ENCODE results near the gene IQSEC1.

DNA sequence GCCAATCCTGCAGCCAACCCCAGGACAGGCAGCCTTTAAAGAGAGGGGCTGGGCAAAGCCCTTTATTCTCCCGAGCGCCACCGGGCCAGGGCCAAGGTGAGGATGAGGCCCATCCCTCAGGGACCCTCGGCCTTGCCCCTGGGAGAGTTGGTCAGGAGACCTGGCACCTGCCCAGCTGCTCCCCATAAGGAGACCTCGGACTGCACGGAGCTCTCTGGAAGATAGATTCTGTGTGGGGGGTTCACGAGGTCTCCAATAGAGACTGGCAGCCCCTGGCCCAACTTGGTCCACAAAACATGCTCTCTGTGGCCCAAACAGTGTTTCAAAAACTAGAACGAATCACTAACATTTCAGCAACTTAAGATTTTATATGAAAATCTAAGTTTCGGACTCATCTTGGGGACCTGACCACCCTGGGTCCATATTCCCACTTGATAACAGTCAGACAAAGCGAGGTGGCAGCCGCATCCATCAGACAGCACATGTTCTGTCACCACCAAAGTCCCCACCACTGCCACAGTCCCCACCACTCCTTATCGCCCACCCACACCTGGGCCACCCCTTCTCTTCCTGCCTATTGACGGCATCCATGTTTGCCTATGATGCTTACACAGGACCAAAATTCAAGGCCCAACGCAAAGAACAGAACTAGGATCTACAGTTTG is 117.4 kb downstream of the IQSEC1 start:
- TF ChIP-seq EP300 (IDR thresholded peaks at IDR 0.05; ENCODE audit: borderline replicate concordance) = no peak
- TF ChIP-seq NFIC (IDR thresholded peaks at IDR 0.05) = no peak
- TF ChIP-seq MAX (IDR thresholded peaks at IDR 0.05) = no peak
- TF ChIP-seq FOXM1 (IDR thresholded peaks at IDR 0.05; ENCODE audit: borderline replicate concordance, low read depth) = no peak
- no peak for TF ChIP-seq TCF12 (IDR thresholded peaks at IDR 0.05; ENCODE audit: low read depth)
- TF ChIP-seq, protein P1, sequence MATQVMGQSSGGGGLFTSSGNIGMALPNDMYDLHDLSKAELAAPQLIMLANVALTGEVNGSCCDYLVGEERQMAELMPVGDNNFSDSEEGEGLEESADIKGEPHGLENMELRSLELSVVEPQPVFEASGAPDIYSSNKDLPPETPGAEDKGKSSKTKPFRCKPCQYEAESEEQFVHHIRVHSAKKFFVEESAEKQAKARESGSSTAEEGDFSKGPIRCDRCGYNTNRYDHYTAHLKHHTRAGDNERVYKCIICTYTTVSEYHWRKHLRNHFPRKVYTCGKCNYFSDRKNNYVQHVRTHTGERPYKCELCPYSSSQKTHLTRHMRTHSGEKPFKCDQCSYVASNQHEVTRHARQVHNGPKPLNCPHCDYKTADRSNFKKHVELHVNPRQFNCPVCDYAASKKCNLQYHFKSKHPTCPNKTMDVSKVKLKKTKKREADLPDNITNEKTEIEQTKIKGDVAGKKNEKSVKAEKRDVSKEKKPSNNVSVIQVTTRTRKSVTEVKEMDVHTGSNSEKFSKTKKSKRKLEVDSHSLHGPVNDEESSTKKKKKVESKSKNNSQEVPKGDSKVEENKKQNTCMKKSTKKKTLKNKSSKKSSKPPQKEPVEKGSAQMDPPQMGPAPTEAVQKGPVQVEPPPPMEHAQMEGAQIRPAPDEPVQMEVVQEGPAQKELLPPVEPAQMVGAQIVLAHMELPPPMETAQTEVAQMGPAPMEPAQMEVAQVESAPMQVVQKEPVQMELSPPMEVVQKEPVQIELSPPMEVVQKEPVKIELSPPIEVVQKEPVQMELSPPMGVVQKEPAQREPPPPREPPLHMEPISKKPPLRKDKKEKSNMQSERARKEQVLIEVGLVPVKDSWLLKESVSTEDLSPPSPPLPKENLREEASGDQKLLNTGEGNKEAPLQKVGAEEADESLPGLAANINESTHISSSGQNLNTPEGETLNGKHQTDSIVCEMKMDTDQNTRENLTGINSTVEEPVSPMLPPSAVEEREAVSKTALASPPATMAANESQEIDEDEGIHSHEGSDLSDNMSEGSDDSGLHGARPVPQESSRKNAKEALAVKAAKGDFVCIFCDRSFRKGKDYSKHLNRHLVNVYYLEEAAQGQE (IDR thresholded peaks at IDR 0.05; ENCODE audit: low read depth) = no peak
- no peak for TF ChIP-seq RAD21 (IDR thresholded peaks at IDR 0.05; ENCODE audit: low read depth)
- no peak for TF ChIP-seq USF1 (IDR thresholded peaks at IDR 0.05)

All from Ishikawa (cell line).